ENCODE data around the gene UNC5C.

Gene UNC5C

DNA sequence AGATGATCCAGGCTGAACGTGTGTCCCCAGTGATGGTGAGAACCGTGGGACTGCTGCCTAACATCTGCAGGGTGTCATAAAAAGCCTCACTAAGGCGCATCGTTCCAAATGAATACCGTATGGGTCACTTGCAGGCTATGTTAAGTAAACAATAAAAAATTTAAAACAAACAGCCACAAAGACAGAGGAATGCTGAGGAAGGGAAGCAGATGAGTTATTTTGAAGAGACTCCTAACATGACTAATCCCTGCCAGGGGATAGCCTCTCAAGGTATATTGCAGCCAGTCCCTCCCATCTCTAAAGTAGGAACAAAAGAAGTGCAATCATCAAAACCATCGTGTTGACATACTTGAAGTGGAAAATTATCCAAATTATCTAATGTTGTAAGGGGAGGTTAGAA, 83.8 kb downstream of the UNC5C start:
- H3K4me3 ChIP-seq (ENCODE audit: low read depth, low read length) = no peak overlapping the region
- no peaks in the 10 kb centered on the region for H3K27me3 ChIP-seq (ENCODE audit: control insufficient read depth, insufficient read depth, low read length)
- H3K9me3 ChIP-seq (ENCODE audit: control insufficient read depth, insufficient read depth, low read length) = no peaks in the 10 kb centered on the region
- no peak overlapping the region for H3K9ac ChIP-seq (ENCODE audit: low read depth, low read length)
- H3K27ac ChIP-seq (ENCODE audit: low read depth, low read length) = no peak overlapping the region
- no peaks in the 10 kb centered on the region for H3K36me3 ChIP-seq (ENCODE audit: control insufficient read depth, insufficient read depth, low read length)
- H3K4me1 ChIP-seq (ENCODE audit: control insufficient read depth, insufficient read depth, low read length) = no peaks in the 10 kb centered on the region

DNA sequence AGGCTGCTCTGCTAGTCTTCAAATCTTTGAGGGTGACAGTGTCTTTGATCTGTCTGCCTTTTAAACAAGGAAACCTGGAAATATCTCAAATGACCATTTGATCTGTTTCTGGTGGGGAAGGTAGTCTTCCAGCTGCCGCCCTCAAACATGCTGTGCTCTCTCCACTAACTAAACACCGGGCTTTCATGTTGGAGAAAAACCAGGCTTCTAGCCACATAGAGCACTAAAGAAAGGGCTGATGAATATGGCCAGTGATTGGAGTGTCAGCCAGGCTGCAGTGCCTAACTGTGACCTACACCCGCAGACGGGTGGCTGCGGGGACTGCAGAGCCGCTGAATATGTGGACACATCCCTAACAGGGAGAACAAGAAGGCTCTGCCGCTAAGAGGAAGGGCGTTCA, 85.9 kb downstream of the UNC5C start:
- Histone ChIP-seq H3K9me3 (ENCODE audit: control insufficient read depth, insufficient read depth, low read length) (no peaks in the 10 kb centered on the region), H3K27ac (ENCODE audit: low read depth, low read length) (no peak overlapping the region), H3K36me3 (ENCODE audit: control insufficient read depth, insufficient read depth, low read length) (no peaks in the 10 kb centered on the region), H3K4me1 (ENCODE audit: control insufficient read depth, insufficient read depth, low read length) (no peaks in the 10 kb centered on the region), H3K4me3 (ENCODE audit: low read depth, low read length) (no peak overlapping the region), H3K9ac (ENCODE audit: low read depth, low read length) (no peak overlapping the region), H3K27me3 (ENCODE audit: control insufficient read depth, insufficient read depth, low read length) (no peaks in the 10 kb centered on the region)

DNA sequence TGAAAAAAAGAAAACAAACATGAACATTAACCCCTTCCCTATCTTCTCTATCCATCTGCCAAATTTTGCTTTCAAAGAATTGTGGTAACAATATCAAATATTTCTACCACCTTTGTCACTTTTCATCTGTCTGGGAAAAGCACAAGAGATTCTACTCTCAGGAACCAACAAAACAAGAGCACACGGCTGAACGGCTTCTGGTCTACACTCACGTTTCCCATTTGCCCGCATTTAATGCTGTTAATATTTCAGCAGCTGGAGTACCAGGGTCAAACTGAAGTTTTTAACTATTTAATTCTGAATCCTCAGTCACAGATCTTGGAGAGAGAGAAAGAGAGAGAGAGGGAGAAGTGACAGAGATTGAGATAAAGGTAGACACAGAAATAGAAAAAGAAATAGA, 91.4 kb downstream of the UNC5C start:
- Histone ChIP-seq H3K27ac (ENCODE audit: low read depth, low read length) (no peak overlapping the region), H3K4me3 (ENCODE audit: low read depth, low read length) (no peak overlapping the region), H3K36me3 (ENCODE audit: control insufficient read depth, insufficient read depth, low read length) (no peaks in the 10 kb centered on the region)

DNA sequence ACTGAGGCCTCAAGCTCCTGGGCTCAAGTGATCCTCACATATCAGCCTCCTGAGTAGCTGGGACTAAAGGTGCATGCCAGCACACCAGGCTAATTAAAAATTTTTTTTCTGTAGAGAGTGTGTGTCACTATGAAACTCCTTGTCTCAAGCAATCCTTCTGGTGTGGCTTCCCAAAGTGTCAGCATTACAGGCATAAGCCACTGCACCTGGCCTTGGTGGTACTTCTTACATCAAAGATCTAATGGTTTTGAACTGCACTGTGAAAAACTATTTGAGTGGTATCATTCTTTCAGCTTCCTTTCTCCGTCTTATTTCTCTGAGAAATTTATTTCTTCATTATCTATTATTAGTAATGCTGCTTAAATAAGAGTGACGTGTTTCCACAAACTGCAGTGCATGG, 98.5 kb downstream of the UNC5C start:
- no peaks in the 10 kb centered on the region for H3K27me3 ChIP-seq (ENCODE audit: control insufficient read depth, insufficient read depth, low read length)
- H3K4me1 ChIP-seq (ENCODE audit: control insufficient read depth, insufficient read depth, low read length) = no peaks in the 10 kb centered on the region
- H3K4me3 ChIP-seq (ENCODE audit: low read depth, low read length) = no peak overlapping the region
- H3K9me3 ChIP-seq (ENCODE audit: control insufficient read depth, insufficient read depth, low read length) = no peaks in the 10 kb centered on the region
- no peaks in the 10 kb centered on the region for H3K36me3 ChIP-seq (ENCODE audit: control insufficient read depth, insufficient read depth, low read length)
- no peak overlapping the region for H3K9ac ChIP-seq (ENCODE audit: low read depth, low read length)
- no peak overlapping the region for H3K27ac ChIP-seq (ENCODE audit: low read depth, low read length)

More for the DNA sequence above, 91.4 kb downstream of the UNC5C start:
- Histone ChIP-seq H3K9me3 (ENCODE audit: control insufficient read depth, insufficient read depth, low read length) (no peaks in the 10 kb centered on the region), H3K4me1 (ENCODE audit: control insufficient read depth, insufficient read depth, low read length) (no peaks in the 10 kb centered on the region), H3K27me3 (ENCODE audit: control insufficient read depth, insufficient read depth, low read length) (no peaks in the 10 kb centered on the region), H3K9ac (ENCODE audit: low read depth, low read length) (no peak overlapping the region)

DNA sequence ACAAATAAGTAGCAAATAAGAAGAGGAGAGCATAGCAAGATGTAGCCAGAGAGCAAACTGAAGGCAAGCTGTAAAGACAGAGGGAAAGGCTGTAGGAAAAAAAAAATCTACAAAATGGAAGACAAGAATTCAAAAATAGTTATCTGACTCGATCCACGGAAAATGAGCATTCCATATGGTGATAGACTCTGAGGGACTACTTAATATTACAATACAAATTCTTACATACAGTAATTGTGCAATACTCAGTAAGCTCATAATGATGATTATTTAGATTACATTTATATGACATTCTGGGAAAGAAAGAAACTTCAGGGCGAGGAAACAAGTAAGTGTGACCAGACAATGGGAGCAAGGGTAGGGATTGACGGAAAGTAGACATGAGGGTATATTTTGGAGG, 102.6 kb downstream of the UNC5C start:
- H3K36me3 ChIP-seq (ENCODE audit: control insufficient read depth, insufficient read depth, low read length) = no peaks in the 10 kb centered on the region
- H3K4me1 ChIP-seq (ENCODE audit: control insufficient read depth, insufficient read depth, low read length) = no peaks in the 10 kb centered on the region

DNA sequence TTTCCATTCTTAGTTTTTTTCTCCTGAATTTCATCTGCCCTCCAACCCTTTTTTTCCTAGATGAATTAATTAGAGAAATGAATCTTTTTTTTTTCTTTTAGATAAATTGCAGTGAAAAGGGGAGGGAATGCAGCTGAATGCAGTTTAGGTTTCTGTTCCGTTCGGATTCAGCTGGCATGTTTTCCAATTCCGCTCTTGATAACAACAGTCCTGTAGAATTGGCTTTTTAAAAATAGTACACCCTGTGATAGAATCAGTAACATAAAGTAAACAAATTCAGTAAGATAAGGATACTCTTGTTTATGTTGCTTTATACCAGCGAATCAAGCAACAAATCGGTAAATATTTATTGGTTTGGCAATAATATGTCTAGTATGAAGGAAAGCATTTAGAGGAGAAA, 103.5 kb downstream of the UNC5C start:
- H3K4me1 ChIP-seq (ENCODE audit: control insufficient read depth, insufficient read depth, low read length) = no peaks in the 10 kb centered on the region
- H3K36me3 ChIP-seq (ENCODE audit: control insufficient read depth, insufficient read depth, low read length) = no peaks in the 10 kb centered on the region
- H3K27ac ChIP-seq (ENCODE audit: low read depth, low read length) = no peak overlapping the region
- H3K9me3 ChIP-seq (ENCODE audit: control insufficient read depth, insufficient read depth, low read length) = no peaks in the 10 kb centered on the region
- H3K9ac ChIP-seq (ENCODE audit: low read depth, low read length) = no peak overlapping the region
- no peak overlapping the region for H3K4me3 ChIP-seq (ENCODE audit: low read depth, low read length)
- H3K27me3 ChIP-seq (ENCODE audit: control insufficient read depth, insufficient read depth, low read length) = no peaks in the 10 kb centered on the region

More for the DNA sequence above, 102.6 kb downstream of the UNC5C start:
- no peak overlapping the region for H3K27ac ChIP-seq (ENCODE audit: low read depth, low read length)
- no peaks in the 10 kb centered on the region for H3K27me3 ChIP-seq (ENCODE audit: control insufficient read depth, insufficient read depth, low read length)
- no peak overlapping the region for H3K4me3 ChIP-seq (ENCODE audit: low read depth, low read length)
- no peak overlapping the region for H3K9ac ChIP-seq (ENCODE audit: low read depth, low read length)
- no peaks in the 10 kb centered on the region for H3K9me3 ChIP-seq (ENCODE audit: control insufficient read depth, insufficient read depth, low read length)

DNA sequence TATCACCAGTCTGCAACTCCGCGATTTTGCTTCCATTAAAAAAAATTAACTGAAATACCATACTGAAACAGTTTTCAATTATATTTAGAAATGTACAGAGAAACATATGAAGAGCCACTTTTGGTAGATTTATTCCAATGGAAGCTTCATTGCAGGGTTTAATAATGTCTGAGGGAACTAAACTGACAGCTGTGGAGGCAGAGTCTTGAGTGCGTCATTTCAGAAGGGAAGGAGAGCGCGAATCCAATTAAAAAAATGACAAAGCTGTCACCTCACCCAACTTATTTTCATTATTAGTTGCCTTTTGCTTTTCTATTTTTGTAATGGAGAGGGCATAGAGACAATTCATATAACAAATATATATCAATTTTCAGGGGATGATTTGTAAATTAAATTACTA, 104.0 kb downstream of the UNC5C start:
- no peak overlapping the region for H3K27ac ChIP-seq (ENCODE audit: low read depth, low read length)
- no peak overlapping the region for H3K9ac ChIP-seq (ENCODE audit: low read depth, low read length)
- H3K27me3 ChIP-seq (ENCODE audit: control insufficient read depth, insufficient read depth, low read length) = no peaks in the 10 kb centered on the region
- H3K4me3 ChIP-seq (ENCODE audit: low read depth, low read length) = no peak overlapping the region
- H3K9me3 ChIP-seq (ENCODE audit: control insufficient read depth, insufficient read depth, low read length) = no peaks in the 10 kb centered on the region
- no peaks in the 10 kb centered on the region for H3K36me3 ChIP-seq (ENCODE audit: control insufficient read depth, insufficient read depth, low read length)
- no peaks in the 10 kb centered on the region for H3K4me1 ChIP-seq (ENCODE audit: control insufficient read depth, insufficient read depth, low read length)

DNA sequence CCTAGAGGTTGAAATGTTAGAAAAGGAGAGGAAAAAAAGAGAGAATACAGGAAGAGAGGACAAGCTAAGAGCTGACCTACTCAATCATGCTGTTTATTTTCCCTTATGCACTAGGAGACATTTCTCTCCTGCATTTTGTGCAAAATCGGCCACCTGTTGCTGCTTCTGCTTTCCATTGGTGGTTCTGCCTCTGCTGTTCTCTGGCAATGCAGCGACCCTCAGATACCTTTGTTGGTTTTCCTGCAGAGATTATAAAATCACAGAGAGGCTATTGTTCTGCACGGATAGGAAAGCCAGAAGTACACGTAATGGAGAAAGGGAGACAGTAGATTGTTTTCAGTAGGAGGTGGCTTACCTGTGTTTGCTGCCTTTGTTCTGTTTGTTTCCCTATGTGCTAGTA, 108.9 kb downstream of the UNC5C start:
- no peaks in the 10 kb centered on the region for H3K9me3 ChIP-seq (ENCODE audit: control insufficient read depth, insufficient read depth, low read length)
- H3K9ac ChIP-seq (ENCODE audit: low read depth, low read length) = no peak overlapping the region
- no peaks in the 10 kb centered on the region for H3K36me3 ChIP-seq (ENCODE audit: control insufficient read depth, insufficient read depth, low read length)
- no peaks in the 10 kb centered on the region for H3K4me1 ChIP-seq (ENCODE audit: control insufficient read depth, insufficient read depth, low read length)
- no peaks in the 10 kb centered on the region for H3K27me3 ChIP-seq (ENCODE audit: control insufficient read depth, insufficient read depth, low read length)
- no peak overlapping the region for H3K4me3 ChIP-seq (ENCODE audit: low read depth, low read length)
- no peak overlapping the region for H3K27ac ChIP-seq (ENCODE audit: low read depth, low read length)

DNA sequence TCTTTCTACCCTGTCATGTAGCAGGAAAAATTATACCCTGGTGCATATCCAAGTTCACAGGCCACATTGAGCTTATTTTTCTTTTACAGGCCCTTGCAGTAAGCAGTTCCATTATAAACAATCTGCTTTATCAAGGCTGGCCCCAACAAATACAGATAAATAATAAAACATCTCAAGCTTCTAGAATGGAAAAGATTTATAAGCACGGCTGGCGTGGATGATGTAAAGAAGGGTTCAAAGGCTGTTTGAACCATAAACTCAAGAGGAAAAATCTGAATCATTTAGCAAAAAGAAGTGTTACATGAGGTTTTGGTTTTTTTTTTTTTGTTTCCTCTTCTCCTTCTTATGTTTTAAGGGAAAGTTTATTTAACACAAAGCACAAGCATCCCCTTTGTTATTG, 109.7 kb downstream of the UNC5C start:
- H3K36me3 ChIP-seq (ENCODE audit: control insufficient read depth, insufficient read depth, low read length) = no peaks in the 10 kb centered on the region
- no peak overlapping the region for H3K27ac ChIP-seq (ENCODE audit: low read depth, low read length)
- H3K27me3 ChIP-seq (ENCODE audit: control insufficient read depth, insufficient read depth, low read length) = no peaks in the 10 kb centered on the region
- no peaks in the 10 kb centered on the region for H3K9me3 ChIP-seq (ENCODE audit: control insufficient read depth, insufficient read depth, low read length)
- H3K4me3 ChIP-seq (ENCODE audit: low read depth, low read length) = no peak overlapping the region
- H3K4me1 ChIP-seq (ENCODE audit: control insufficient read depth, insufficient read depth, low read length) = no peaks in the 10 kb centered on the region
- no peak overlapping the region for H3K9ac ChIP-seq (ENCODE audit: low read depth, low read length)

DNA sequence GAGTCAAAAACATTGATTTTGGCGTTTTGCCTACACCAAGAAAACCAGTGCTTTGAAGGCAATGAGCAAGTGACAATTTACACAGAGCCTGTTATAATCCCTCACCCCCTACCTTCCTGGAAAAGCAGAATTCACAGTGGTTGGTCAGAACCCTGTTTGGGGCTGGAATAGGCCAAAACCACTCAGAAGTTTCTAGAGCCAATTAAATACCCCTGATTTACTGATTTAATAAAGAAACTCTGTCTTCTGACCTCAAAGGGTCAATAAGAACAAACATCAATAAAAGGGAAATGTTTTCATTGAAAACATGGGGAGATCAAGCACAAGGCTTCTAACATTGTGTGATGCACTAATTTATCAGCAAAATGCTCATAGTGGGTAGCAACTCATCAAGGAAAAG, 116.3 kb downstream of the UNC5C start:
- H3K36me3 ChIP-seq (ENCODE audit: control insufficient read depth, insufficient read depth, low read length) = no peaks in the 10 kb centered on the region
- H3K9ac ChIP-seq (ENCODE audit: low read depth, low read length) = no peak overlapping the region
- no peak overlapping the region for H3K4me3 ChIP-seq (ENCODE audit: low read depth, low read length)
- no peaks in the 10 kb centered on the region for H3K27me3 ChIP-seq (ENCODE audit: control insufficient read depth, insufficient read depth, low read length)
- H3K4me1 ChIP-seq (ENCODE audit: control insufficient read depth, insufficient read depth, low read length) = no peaks in the 10 kb centered on the region
- no peaks in the 10 kb centered on the region for H3K9me3 ChIP-seq (ENCODE audit: control insufficient read depth, insufficient read depth, low read length)
- H3K27ac ChIP-seq (ENCODE audit: low read depth, low read length) = no peak overlapping the region

DNA sequence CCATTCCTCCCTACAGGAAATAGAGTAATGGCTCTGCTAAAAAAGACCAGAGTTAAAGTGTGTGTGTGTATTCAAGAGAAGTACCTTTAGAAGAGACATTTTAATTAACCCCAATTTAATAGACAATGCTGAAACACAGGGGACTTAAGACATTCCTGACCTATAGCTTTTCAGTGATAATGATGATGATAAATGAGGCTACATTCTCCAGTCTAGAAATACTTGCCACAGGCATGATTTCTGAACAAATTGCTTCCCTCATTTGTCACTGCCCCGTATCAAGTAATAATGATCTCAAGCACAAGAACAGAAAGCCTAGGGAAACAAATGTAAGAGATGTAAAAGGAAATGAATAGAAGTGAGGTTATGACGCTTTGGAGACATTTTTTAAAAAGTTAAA, 117.1 kb downstream of the UNC5C start:
- Histone ChIP-seq H3K4me1 (ENCODE audit: control insufficient read depth, insufficient read depth, low read length) (no peaks in the 10 kb centered on the region), H3K9ac (ENCODE audit: low read depth, low read length) (no peak overlapping the region), H3K4me3 (ENCODE audit: low read depth, low read length) (no peak overlapping the region), H3K27ac (ENCODE audit: low read depth, low read length) (no peak overlapping the region), H3K36me3 (ENCODE audit: control insufficient read depth, insufficient read depth, low read length) (no peaks in the 10 kb centered on the region), H3K27me3 (ENCODE audit: control insufficient read depth, insufficient read depth, low read length) (no peaks in the 10 kb centered on the region), H3K9me3 (ENCODE audit: control insufficient read depth, insufficient read depth, low read length) (no peaks in the 10 kb centered on the region)

DNA sequence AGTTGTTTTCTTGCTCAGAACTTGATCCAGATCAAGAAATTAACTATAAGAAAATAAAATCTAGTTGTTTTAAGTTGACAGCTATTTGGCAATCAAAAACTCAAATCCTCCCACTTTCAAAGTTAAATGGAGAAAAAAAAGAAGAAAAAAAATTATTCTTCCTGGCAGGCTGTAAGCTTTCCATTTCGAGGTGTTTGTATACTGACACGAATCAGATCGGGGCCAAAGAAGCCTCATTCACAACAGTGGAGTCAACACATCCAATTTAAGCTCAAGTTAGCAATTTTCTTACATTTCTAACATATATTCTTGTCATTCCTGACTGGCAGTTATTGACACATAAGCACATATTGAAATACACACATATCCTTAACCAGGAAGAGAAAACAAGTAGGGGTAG, 119.4 kb downstream of the UNC5C start:
- H3K9ac ChIP-seq (ENCODE audit: low read depth, low read length) = no peak overlapping the region

More for the DNA sequence above, 119.4 kb downstream of the UNC5C start:
- Histone ChIP-seq H3K9me3 (ENCODE audit: control insufficient read depth, insufficient read depth, low read length) (no peaks in the 10 kb centered on the region), H3K27ac (ENCODE audit: low read depth, low read length) (no peak overlapping the region), H3K36me3 (ENCODE audit: control insufficient read depth, insufficient read depth, low read length) (no peaks in the 10 kb centered on the region), H3K4me3 (ENCODE audit: low read depth, low read length) (no peak overlapping the region), H3K4me1 (ENCODE audit: control insufficient read depth, insufficient read depth, low read length) (no peaks in the 10 kb centered on the region), H3K27me3 (ENCODE audit: control insufficient read depth, insufficient read depth, low read length) (no peaks in the 10 kb centered on the region)
